Upper lobe of left lung (tissue), 6 donors: ENCODE results near the gene SLC25A21. TPM values are rescaled to one million over a fixed set of nuclear protein-coding genes. Genes with fewer than 3 reads are reported as not detected.

ENCODE experiments used
- ATAC-seq, 2 donors: fragments of 200-7000 bp; cut with Tn5 transposase; one replicate each; pipeline ENCODE4 v1.9.1; 2022; ENCODE audit warnings: mild to moderate bottlenecking in 2 of 2, moderate library complexity in 2 of 2; ENCODE audit not compliant: low FRiP score in 2 of 2
- DNase-seq, 2 donors: peaks; one replicate each; pipeline ENCODE4 v3.0.0-alpha.2; 2019 to 2020
- H3K27ac ChIP-seq, 4 donors: fragments of 200-600 bp; sonication (generic); one replicate each; pipeline ENCODE4 v1.5.1; 2016 to 2019
- H3K27me3 ChIP-seq, 4 donors: fragments of 200-600 bp; sonication (generic); one replicate each; pipeline ENCODE4 v1.5.1; 2017 to 2019
- H3K36me3 ChIP-seq, 4 donors: fragments of 200-600 bp; sonication (generic); one replicate each; pipeline ENCODE4 v1.5.1; 2016 to 2019
- H3K4me1 ChIP-seq, 4 donors: fragments of 200-600 bp; sonication (generic); one replicate each; pipeline ENCODE4 v1.5.1; 2018 to 2019
- H3K4me3 ChIP-seq, 4 donors: fragments of 200-600 bp; sonication (generic); one replicate each; pipeline ENCODE4 v1.5.1; 2017 to 2019; ENCODE audit warnings: mild to moderate bottlenecking in 2 of 4, moderate library complexity in 1 of 4
- H3K9me3 ChIP-seq, 4 donors: fragments of 200-600 bp; sonication (generic); one replicate each; pipeline ENCODE4 v1.5.1; 2018 to 2019
- EP300 ChIP-seq, 4 donors: sonication (generic); formaldehyde crosslinking; IDR thresholded peaks; one replicate each; pipeline ENCODE4 v1.5.1; 2017; ENCODE audit warnings: antibody characterized with exemption in 4 of 4, control low read depth in 2 of 4
- POLR2A ChIP-seq, 4 donors: fragments of 450-650 bp; IDR thresholded peaks; one replicate each; pipeline ENCODE4 v1.5.1; 2016 to 2017; ENCODE audit warnings: antibody characterized with exemption in 4 of 4, mild to moderate bottlenecking in 2 of 4
- POLR2AphosphoS5 ChIP-seq, 2 donors: sonication (generic); formaldehyde crosslinking; IDR thresholded peaks; one replicate each; pipeline ENCODE4 v1.5.1; 2017; ENCODE audit warnings: antibody characterized with exemption in 2 of 2
- WGBS, 2 donors: methylation state at CpG; one replicate each; pipeline ENCODE4 v1.1.5; 2017 to 2018; 5-methylcytosine and 5-hydroxymethylcytosine counted together
- total RNA-seq, 6 donors: library from RNA; depleted of rRNA in 4 of 6; stranded (reverse); fragments of >200 nt in 4 of 6; gene quantifications; one replicate each; pipeline versions ENCODE4 v1.1.0 to v1.2.1, GENCODE V29; 2016 to 2021
- TF ChIP-seq, protein P1 (sequence below), 6 experiments: fragments of 450-650 bp in 4 of 6; fragments of 200-600 bp in 2 of 6; sonication (generic) in 2 of 6; IDR thresholded peaks; one replicate each; pipeline ENCODE4 v1.5.1; 2016 to 2019; ENCODE audit warnings: antibody characterized with exemption in 6 of 6
- donor health status: DM: no; HTN: no; CAD: no; lungs with moderate emphysema.
- donor health status: DM: no; HTN: yes; CAD: no; lungs with severe emphysema.

Gene SLC25A21
- total RNA-seq, 6 donors from 2014 or later: 0.15 to 1.7 (median 0.30) TPM; not detected in 3

DNA sequence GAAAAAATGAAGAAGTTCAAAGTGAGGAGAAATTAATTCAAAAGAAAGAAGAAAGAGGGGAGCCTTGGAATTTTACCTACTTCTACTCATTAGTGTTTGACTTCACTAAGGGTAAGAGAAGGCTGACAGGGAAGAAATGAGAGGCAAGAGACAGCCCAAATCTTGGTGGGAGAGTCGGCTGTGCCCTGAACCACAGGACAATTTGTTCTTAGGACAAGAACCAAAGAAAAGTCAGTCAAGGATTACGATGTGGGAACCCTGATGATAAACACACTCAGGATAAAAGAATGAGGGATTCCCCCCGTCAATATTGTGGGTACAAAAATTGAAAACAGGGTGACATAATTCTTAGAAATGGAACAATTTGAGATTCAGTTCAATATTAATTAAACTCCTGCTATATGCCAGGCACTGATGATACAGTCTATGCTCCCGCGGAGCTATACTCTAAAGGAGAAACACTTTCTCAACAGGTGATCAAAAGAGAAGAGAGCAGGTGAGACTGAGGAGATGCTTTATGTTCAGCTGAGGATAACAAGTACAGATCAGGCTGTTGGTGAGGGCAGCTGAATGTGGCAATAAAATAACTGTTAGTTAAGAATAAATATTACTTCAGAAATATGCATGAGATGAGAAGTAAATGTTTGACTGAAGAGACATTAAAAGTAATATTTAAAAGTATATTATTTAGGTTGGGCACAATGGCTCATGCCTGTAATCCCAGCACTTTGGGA, 175.4 kb downstream of the SLC25A21 start:
- no peaks in the 10 kb centered on the region for H3K36me3 ChIP-seq
- no peak overlapping the region for H3K4me3 ChIP-seq
- TF ChIP-seq POLR2A (IDR thresholded peaks at IDR 0.05): no peak
- TF ChIP-seq POLR2AphosphoS5 (IDR thresholded peaks at IDR 0.05): no peak
- TF ChIP-seq EP300 (IDR thresholded peaks at IDR 0.05): no peak
- TF ChIP-seq, protein P1, sequence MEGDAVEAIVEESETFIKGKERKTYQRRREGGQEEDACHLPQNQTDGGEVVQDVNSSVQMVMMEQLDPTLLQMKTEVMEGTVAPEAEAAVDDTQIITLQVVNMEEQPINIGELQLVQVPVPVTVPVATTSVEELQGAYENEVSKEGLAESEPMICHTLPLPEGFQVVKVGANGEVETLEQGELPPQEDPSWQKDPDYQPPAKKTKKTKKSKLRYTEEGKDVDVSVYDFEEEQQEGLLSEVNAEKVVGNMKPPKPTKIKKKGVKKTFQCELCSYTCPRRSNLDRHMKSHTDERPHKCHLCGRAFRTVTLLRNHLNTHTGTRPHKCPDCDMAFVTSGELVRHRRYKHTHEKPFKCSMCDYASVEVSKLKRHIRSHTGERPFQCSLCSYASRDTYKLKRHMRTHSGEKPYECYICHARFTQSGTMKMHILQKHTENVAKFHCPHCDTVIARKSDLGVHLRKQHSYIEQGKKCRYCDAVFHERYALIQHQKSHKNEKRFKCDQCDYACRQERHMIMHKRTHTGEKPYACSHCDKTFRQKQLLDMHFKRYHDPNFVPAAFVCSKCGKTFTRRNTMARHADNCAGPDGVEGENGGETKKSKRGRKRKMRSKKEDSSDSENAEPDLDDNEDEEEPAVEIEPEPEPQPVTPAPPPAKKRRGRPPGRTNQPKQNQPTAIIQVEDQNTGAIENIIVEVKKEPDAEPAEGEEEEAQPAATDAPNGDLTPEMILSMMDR (IDR thresholded peaks at IDR 0.05): no peak
- DNase-seq (no peak), ATAC-seq (no peak)
- H3K9me3 ChIP-seq: no peaks in the 10 kb centered on the region
- no peaks in the 10 kb centered on the region for H3K27me3 ChIP-seq
- H3K4me1 ChIP-seq: no peaks in the 10 kb centered on the region
- WGBS, 2 donors: 82 to 83% methylated on average over 5 of the region's 5 CpGs
- no peak overlapping the region for H3K27ac ChIP-seq

DNA sequence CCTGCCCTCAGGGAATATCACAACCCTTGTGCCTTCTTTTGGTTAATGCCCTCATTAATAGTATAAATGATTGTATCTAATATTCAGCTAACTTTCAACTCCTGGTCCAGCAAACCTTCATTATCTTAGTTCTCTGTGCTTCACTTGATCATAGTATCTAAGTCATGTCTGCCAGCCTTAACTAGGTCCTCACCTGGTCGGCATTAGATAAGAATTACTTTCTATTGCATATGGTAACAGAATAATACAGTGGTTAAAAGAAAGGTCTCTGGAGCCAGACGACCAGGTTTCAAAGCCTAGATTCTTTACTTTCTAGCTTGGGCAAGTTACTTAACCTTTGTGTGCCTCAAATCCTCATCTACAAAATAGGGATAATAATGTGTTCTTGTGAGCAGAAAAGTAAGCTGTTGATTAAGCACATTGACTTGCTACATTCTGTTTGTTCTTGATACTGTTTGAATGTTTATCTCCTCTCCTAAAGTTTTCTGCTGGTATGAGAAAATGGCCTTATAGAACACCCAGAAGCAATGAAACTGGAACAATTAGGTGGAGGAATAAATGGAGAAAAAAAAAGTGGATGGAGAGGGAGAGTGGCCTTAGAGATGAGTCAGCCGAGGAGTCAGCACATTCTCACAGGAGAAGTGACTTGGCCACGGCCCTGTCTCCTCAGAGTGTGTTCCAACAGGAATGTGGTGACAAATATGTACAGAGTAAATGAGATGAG, 176.1 kb downstream of the SLC25A21 start:
- Histone ChIP-seq H3K9me3 (no peaks in the 10 kb centered on the region), H3K4me1 (no peaks in the 10 kb centered on the region), H3K4me3 (no peak overlapping the region), H3K27me3 (no peaks in the 10 kb centered on the region), H3K36me3 (no peaks in the 10 kb centered on the region), H3K27ac (no peak overlapping the region)
- no peak for TF ChIP-seq POLR2AphosphoS5 (IDR thresholded peaks at IDR 0.05)
- DNase-seq (no peak), ATAC-seq (no peak)
- 79 to 84% methylated on average over 4 of the region's 4 CpGs for WGBS, 2 donors

DNA sequence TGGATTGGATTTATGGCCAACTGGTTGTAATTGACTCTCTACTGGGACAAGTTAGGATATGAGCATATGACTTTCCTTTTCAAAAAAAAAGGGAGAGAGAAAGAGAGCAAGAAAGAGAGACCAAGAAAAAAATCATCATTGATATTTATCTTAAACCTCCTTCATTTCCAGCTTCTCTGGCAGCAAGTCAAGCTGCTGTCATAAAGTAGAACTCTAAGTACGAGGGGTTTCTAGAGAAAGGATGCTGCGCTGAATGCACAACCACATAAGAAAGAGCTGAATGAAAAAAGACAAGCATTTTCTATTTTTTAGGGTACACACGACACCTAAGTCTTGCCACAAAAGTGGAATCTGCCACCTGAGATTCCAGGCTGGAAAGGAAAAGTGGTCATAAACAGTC, 182.6 kb downstream of the SLC25A21 start:
- 74 to 78% methylated on average over 3 of the region's 3 CpGs for WGBS, 2 donors
- Histone ChIP-seq H3K27ac (no peak overlapping the region), H3K4me1 (no peaks in the 10 kb centered on the region), H3K27me3 (no peaks in the 10 kb centered on the region), H3K36me3 (no peaks in the 10 kb centered on the region), H3K9me3 (no peaks in the 10 kb centered on the region), H3K4me3 (no peak overlapping the region)
- DNase-seq (no peak), ATAC-seq (no peak)
- TF ChIP-seq POLR2AphosphoS5 (IDR thresholded peaks at IDR 0.05) (no peak), EP300 (IDR thresholded peaks at IDR 0.05) (no peak), POLR2A (IDR thresholded peaks at IDR 0.05) (no peak)
- TF ChIP-seq, protein P1 (IDR thresholded peaks at IDR 0.05): no peak

DNA sequence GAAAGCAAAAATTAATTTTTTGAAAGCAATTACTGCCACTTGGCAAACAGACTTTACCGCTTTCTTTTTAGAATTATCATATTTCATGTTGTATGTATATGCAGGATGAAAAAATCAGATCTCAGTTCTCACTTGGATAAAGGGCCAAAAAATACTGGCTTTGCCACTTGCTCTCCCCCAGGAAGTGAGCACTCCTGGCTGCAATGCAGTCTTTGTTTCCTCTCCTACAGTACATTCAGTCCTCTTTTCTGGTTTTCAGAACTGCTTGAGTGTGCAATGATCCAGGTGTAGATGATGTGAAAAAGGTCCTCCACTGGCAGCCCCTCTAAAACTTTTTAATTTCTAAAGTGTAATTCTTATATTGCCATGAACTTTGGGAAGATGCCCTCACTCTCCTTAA, 183.4 kb downstream of the SLC25A21 start:
- H3K27me3 ChIP-seq: no peaks in the 10 kb centered on the region
- no peaks in the 10 kb centered on the region for H3K4me1 ChIP-seq
- ATAC-seq: no peak
- no peak for DNase-seq
- no peak overlapping the region for H3K4me3 ChIP-seq
- no peak overlapping the region for H3K27ac ChIP-seq
- no peaks in the 10 kb centered on the region for H3K36me3 ChIP-seq
- 93 to 100% methylated on average over 1 of the region's 1 CpG for WGBS, 2 donors
- H3K9me3 ChIP-seq: no peaks in the 10 kb centered on the region
- TF ChIP-seq, protein P1 (IDR thresholded peaks at IDR 0.05): no peak
- TF ChIP-seq POLR2AphosphoS5 (IDR thresholded peaks at IDR 0.05): no peak
- TF ChIP-seq EP300 (IDR thresholded peaks at IDR 0.05): no peak
- TF ChIP-seq POLR2A (IDR thresholded peaks at IDR 0.05): no peak

DNA sequence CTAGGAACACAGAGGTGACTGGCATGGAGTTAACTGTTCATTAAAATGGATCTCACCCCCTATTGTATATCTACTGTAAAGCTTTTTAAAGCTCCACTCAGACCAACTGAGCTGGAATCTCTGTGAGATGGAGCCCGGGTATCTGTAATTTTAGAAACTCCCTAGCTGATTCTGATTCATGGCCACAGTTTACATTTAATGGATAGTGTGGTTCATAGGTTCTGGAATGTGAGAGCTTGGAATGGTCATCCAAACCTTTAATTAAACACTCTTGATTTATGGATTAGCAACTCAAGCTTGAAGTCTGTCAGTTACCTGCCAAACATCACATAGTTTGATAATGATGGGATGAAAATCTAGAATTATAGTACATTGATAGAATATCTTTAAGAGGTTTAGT, 183.8 kb downstream of the SLC25A21 start:
- TF ChIP-seq, protein P1 (IDR thresholded peaks at IDR 0.05): no peak
- TF ChIP-seq POLR2A (IDR thresholded peaks at IDR 0.05) (no peak), POLR2AphosphoS5 (IDR thresholded peaks at IDR 0.05) (no peak), EP300 (IDR thresholded peaks at IDR 0.05) (no peak)
- ATAC-seq (no peak), DNase-seq (no peak)
- Histone ChIP-seq H3K4me1 (no peaks in the 10 kb centered on the region), H3K27me3 (no peaks in the 10 kb centered on the region), H3K4me3 (no peak overlapping the region), H3K9me3 (no peaks in the 10 kb centered on the region), H3K27ac (no peak overlapping the region), H3K36me3 (no peaks in the 10 kb centered on the region)
- WGBS, 2 donors: 68 to 69% methylated on average over 1 of the region's 1 CpG
